PC-3 (cell line): ENCODE measurements around the gene RGS10. TPM values are rescaled to one million over a fixed set of nuclear protein-coding genes. Genes with fewer than 3 reads are reported as not detected.
A peak's percentile ranks its signal among the peaks of the same experiment; 100 is the strongest.

Source experiments
- ATAC-seq: fragments of 200-7000 bp; cut with Tn5 transposase; 2 replicates; pipeline ENCODE4 v1.9.1; 2020; ENCODE audit warnings: mild to moderate bottlenecking, moderate library complexity
- BruUV-seq: library from RNA; stranded (reverse); fragments of 400-500 nt; replicated peaks from 2 replicates; lab custom pipeline; 2021; lab: Mats Ljungman, UMichigan
- CTCF ChIA-PET: fragments of 300-600 bp; sonication (Branson Sonifier 250); formaldehyde crosslinking; loops from one replicate; lab custom pipeline; 2022; ENCODE audit warnings: antibody characterized with exemption; lab: Charles Lee
- POLR2A ChIA-PET: fragments of 300-600 bp; sonication (Branson Sonifier 250); formaldehyde crosslinking; loops from one replicate; lab custom pipeline; 2022; ENCODE audit warnings: antibody characterized with exemption; ENCODE audit not compliant: unreplicated experiment; lab: Charles Lee
- DNase-seq: peaks from one replicate; pipeline ENCODE4 v3.0.0-alpha.2; 2015
- H2AFZ ChIP-seq: fragments of 300-600 bp; sonication (generic); 2 replicates; pipeline ENCODE4 v1.6.0; 2016; ENCODE audit warnings: antibody characterized with exemption, low read length
- H3F3A ChIP-seq: fragments of 300-600 bp; sonication (generic); one replicate; pipeline ENCODE4 v1.6.0; 2017; ENCODE audit warnings: antibody characterized with exemption, low read length, control low read depth, mild to moderate bottlenecking; ENCODE audit not compliant: unreplicated experiment
- H3K27ac ChIP-seq: fragments of 300-600 bp; sonication (generic); 2 replicates; pipeline ENCODE4 v1.5.1; 2016; ENCODE audit warnings: mild to moderate bottlenecking, low read length
- H3K27me3 ChIP-seq: fragments of 300-600 bp; sonication (generic); 2 replicates; pipeline ENCODE4 v1.6.1; 2016; ENCODE audit warnings: low read length, mixed read lengths
- H3K36me3 ChIP-seq: fragments of 300-600 bp; sonication (generic); 2 replicates; pipeline ENCODE4 v1.6.1; 2016; ENCODE audit warnings: low read depth, mixed run types, low read length, mixed read lengths
- H3K4me1 ChIP-seq: fragments of 300-600 bp; sonication (generic); 2 replicates; pipeline ENCODE4 v1.5.1; 2016; ENCODE audit warnings: low read length; ENCODE audit not compliant: insufficient read depth
- H3K4me2 ChIP-seq: fragments of 300-600 bp; sonication (generic); 2 replicates; pipeline ENCODE4 v1.6.0; 2016; ENCODE audit warnings: low read length
- H3K4me3 ChIP-seq: fragments of 300-600 bp; sonication (generic); 2 replicates; pipeline ENCODE4 v1.5.1; 2016; ENCODE audit warnings: mild to moderate bottlenecking, low read length, mixed read lengths
- H3K79me2 ChIP-seq: fragments of 300-600 bp; sonication (generic); 2 replicates; pipeline ENCODE4 v1.6.1; 2017; ENCODE audit warnings: low read length, mixed read lengths
- H3K9ac ChIP-seq: fragments of 300-600 bp; sonication (generic); 2 replicates; pipeline ENCODE4 v1.6.0; 2016; ENCODE audit warnings: mild to moderate bottlenecking, low read length
- H3K9me2 ChIP-seq: fragments of 300-600 bp; sonication (generic); replicated peaks from 2 replicates; pipeline ENCODE4 v1.6.1; 2016; ENCODE audit warnings: mixed run types, low read length, mixed read lengths
- H3K9me3 ChIP-seq: fragments of 300-600 bp; sonication (generic); 2 replicates; pipeline ENCODE4 v1.6.1; 2016; ENCODE audit warnings: low read length, mixed read lengths
- H4K20me1 ChIP-seq: fragments of 300-600 bp; sonication (generic); 2 replicates; pipeline ENCODE4 v1.6.1; 2016; ENCODE audit warnings: low read length, mixed read lengths
- EZH2 ChIP-seq: fragments of 300-600 bp; sonication (generic); IDR thresholded peaks from one replicate; pipeline ENCODE4 v1.6.1; 2017; ENCODE audit warnings: antibody characterized with exemption, mild to moderate bottlenecking, low read length; ENCODE audit not compliant: unreplicated experiment
- EZH2phosphoT487 ChIP-seq: fragments of 300-600 bp; sonication (generic); IDR thresholded peaks from 2 replicates; pipeline ENCODE4 v1.6.1; 2018; ENCODE audit warnings: mild to moderate bottlenecking, antibody characterized with exemption, low read length, borderline replicate concordance
- intact Hi-C: fragments of 100-400 bp; cut with micrococcal nuclease; formaldehyde crosslinking; loops from 2 replicates; pipeline ENCODE4 v1.9.0; 2023
- total RNA-seq: library from RNA; depleted of rRNA; stranded (reverse); fragments of >200 nt; gene quantifications from 2 replicates; pipeline ENCODE4 v1.2.3, GENCODE V29; 2014
- TF ChIP-seq, protein P1 (sequence below): fragments of 300-600 bp; sonication (generic); conservative IDR thresholded peaks from 2 replicates; pipeline ENCODE4 v1.5.1; 2017; ENCODE audit warnings: antibody characterized with exemption, low read depth, mild to moderate bottlenecking, low read length

The RGS10 gene
- total RNA-seq, 1 experiment from 2014 or later, result 27.6 TPM

DNA sequence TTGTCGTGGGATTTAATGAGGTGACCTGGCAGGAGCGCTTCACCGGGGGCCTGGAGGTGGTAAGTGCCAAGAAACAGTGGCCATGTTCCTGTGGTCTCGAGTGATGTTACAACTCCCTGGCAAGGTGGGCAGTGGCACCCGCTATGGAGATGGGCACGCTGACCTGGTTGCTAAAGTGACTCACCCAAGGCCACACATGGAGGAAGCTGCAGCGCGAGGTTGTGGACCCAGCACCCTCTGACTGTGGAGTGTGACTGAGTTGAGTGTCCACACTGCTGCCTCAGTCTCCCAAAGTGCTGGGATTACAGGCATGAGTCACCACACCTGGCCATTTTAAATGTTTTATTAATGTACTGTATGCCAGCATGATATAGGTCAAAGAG, 73.2 kb downstream of the RGS10 start:
- ATAC-seq, result no peak
- H3K79me2 ChIP-seq, result no peaks in the 10 kb centered on the region
- H4K20me1 ChIP-seq, result no peaks in the 10 kb centered on the region
- no peaks in the 10 kb centered on the region for H3K9me2 ChIP-seq
- H3K27me3 ChIP-seq, result no peaks in the 10 kb centered on the region
- CTCF ChIA-PET, result no interaction called here
- intact Hi-C loops, result no loop called here
- peak; percentile 36 for DNase-seq
- no peak overlapping the region for H3K9ac ChIP-seq
- no peaks in the 10 kb centered on the region for H3F3A ChIP-seq
- H3K4me1 ChIP-seq, result peaks cover 25% of the 10 kb centered on the region
- no peaks in the 10 kb centered on the region for H3K9me3 ChIP-seq
- no peak overlapping the region for H3K4me2 ChIP-seq
- H3K36me3 ChIP-seq, result no peaks in the 10 kb centered on the region
- POLR2A ChIA-PET, result no interaction called here
- TF ChIP-seq EZH2 (no peak), EZH2phosphoT487 (no peak)
- TF ChIP-seq, protein P1, sequence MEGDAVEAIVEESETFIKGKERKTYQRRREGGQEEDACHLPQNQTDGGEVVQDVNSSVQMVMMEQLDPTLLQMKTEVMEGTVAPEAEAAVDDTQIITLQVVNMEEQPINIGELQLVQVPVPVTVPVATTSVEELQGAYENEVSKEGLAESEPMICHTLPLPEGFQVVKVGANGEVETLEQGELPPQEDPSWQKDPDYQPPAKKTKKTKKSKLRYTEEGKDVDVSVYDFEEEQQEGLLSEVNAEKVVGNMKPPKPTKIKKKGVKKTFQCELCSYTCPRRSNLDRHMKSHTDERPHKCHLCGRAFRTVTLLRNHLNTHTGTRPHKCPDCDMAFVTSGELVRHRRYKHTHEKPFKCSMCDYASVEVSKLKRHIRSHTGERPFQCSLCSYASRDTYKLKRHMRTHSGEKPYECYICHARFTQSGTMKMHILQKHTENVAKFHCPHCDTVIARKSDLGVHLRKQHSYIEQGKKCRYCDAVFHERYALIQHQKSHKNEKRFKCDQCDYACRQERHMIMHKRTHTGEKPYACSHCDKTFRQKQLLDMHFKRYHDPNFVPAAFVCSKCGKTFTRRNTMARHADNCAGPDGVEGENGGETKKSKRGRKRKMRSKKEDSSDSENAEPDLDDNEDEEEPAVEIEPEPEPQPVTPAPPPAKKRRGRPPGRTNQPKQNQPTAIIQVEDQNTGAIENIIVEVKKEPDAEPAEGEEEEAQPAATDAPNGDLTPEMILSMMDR, result no peak
- no peak overlapping the region for H2AFZ ChIP-seq
- BruUV-seq, result no TSS peak
- no peak overlapping the region for H3K27ac ChIP-seq
- H3K4me3 ChIP-seq, result no peak overlapping the region

DNA sequence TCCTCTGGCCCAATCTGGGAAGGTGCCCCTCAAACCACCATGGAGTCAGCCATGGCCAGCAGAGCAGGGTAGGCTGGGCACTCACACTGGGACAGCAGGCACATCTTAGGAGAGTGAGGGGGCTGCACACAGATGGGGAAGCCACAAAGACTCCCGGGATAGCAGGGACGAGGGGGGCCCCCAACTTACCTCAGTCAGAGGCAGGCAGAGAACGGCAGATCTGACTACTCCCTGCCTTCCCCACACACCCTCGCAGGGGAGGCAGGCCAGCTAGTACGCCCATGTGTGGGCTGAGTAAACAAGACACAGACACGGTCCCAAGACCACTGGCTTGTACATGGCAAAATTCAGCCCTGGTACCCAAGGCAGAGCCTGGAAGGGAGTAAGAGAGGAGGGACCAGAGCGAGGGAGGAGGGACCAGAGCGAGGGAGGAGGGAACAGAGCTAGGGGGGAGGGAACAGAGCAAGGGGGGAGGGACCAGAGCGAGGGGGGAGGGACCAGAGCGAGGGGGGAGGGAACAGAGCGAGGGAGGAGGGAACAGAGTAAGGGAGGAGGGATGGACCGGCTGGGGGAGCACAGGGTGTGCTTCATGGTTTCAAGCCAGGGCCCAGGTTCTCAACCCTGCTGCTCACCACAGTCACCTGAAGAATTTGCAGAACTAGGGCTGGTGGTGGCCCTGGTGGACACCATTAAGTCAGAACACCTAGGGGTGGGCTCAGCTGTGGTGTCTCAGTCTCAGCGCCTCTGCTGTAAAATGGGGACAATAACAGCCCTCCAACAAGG, 73.8 kb downstream of the RGS10 start:
- BruUV-seq, result no TSS peak
- H3K27me3 ChIP-seq, result no peaks in the 10 kb centered on the region
- ChIA-PET POLR2A (no interaction called here), CTCF (no interaction called here)
- TF ChIP-seq EZH2 (no peak), EZH2phosphoT487 (no peak)
- TF ChIP-seq, protein P1, result no peak
- H3K36me3 ChIP-seq, result no peaks in the 10 kb centered on the region
- H3K4me3 ChIP-seq, result no peak overlapping the region
- no peaks in the 10 kb centered on the region for H3F3A ChIP-seq
- no peak overlapping the region for H3K9ac ChIP-seq
- ATAC-seq (no peak), DNase-seq (no peak)
- H3K79me2 ChIP-seq, result no peaks in the 10 kb centered on the region
- H2AFZ ChIP-seq, result no peak overlapping the region
- intact Hi-C loops, result no loop called here
- H3K4me1 ChIP-seq, result peaks cover 25% of the 10 kb centered on the region
- H3K4me2 ChIP-seq, result no peak overlapping the region
- H3K9me2 ChIP-seq, result no peaks in the 10 kb centered on the region
- H4K20me1 ChIP-seq, result no peaks in the 10 kb centered on the region
- no peak overlapping the region for H3K27ac ChIP-seq
- H3K9me3 ChIP-seq, result no peaks in the 10 kb centered on the region

DNA sequence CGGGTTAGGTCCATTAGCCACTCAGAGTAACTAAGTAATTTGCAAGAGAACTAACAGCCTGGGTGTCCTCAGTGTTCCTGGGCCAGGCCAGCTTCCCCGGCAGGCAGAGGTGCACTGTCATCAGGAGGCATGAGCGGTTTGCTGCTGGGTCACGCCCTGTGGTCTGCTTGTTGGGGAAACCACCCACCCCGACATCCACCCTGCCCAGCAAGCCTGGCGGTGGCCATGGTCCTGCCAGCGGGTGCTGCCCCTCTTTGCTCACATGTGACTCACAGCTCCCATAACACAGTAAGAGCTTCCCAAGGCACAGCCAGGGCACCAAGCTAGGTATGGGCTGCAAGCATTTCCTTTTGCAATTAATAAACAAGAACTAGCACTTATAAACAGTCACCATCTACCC, 75.9 kb downstream of the RGS10 start:
- H2AFZ ChIP-seq, result peak overlapping the region; percentile 25
- BruUV-seq, result no TSS peak
- H3K9me3 ChIP-seq, result no peaks in the 10 kb centered on the region
- intact Hi-C loops, result no loop called here
- TF ChIP-seq EZH2, result no peak
- no peak for TF ChIP-seq EZH2phosphoT487
- TF ChIP-seq, protein P1, result no peak
- ChIA-PET POLR2A (no interaction called here), CTCF (interaction anchor here (1.0 kb wide), 1 partner anchor 21 kb away, joined by 5 read pairs; no protein-coding TSS in a partner anchor)
- no peak overlapping the region for H3K4me3 ChIP-seq
- H3K9me2 ChIP-seq, result no peaks in the 10 kb centered on the region
- DNase-seq (peak; percentile 70), ATAC-seq (peak; percentile 88)
- H3K27me3 ChIP-seq, result no peaks in the 10 kb centered on the region
- no peaks in the 10 kb centered on the region for H3K79me2 ChIP-seq
- H3K36me3 ChIP-seq, result no peaks in the 10 kb centered on the region
- H3K4me1 ChIP-seq, result peaks cover 37% of the 10 kb centered on the region
- H3K27ac ChIP-seq, result no peak overlapping the region
- H3F3A ChIP-seq, result no peaks in the 10 kb centered on the region
- H3K9ac ChIP-seq, result no peak overlapping the region
- H3K4me2 ChIP-seq, result peak overlapping the region; percentile 32; the same call in 1 of the 2 replicates
- H4K20me1 ChIP-seq, result no peaks in the 10 kb centered on the region
